Duodenal mucosa (tissue), 2 donors: ENCODE results near the gene NRN1L.

Experiments used
- H3K27ac ChIP-seq: one replicate; pipeline ENCODE4 v1.7.0; 2013; ENCODE audit warnings: low read depth, low read length
- H3K27me3 ChIP-seq, 2 donors: one replicate each; pipeline ENCODE4 v1.7.0; 2013; ENCODE audit warnings: low read length in 2 of 2, control low read depth in 1 of 2; ENCODE audit not compliant: insufficient read depth in 2 of 2, control insufficient read depth in 1 of 2
- H3K36me3 ChIP-seq, 2 donors: one replicate each; pipeline ENCODE4 v1.7.0; 2013; ENCODE audit warnings: low read length in 2 of 2, control low read depth in 1 of 2; ENCODE audit not compliant: insufficient read depth in 2 of 2, control insufficient read depth in 1 of 2
- H3K4me1 ChIP-seq, 2 donors: one replicate each; pipeline ENCODE4 v1.7.0; 2013; ENCODE audit warnings: low read length in 2 of 2, control low read depth in 1 of 2; ENCODE audit not compliant: insufficient read depth in 2 of 2, control insufficient read depth in 1 of 2
- H3K4me3 ChIP-seq, 2 donors: one replicate each; pipeline ENCODE4 v1.7.0; 2013; ENCODE audit warnings: low read length in 2 of 2, low read depth in 1 of 2
- H3K9ac ChIP-seq, 2 donors: one replicate each; pipeline ENCODE4 v1.7.0; 2013; ENCODE audit warnings: low read length in 2 of 2, low read depth in 1 of 2
- H3K9me3 ChIP-seq, 2 donors: one replicate each; pipeline ENCODE4 v1.7.0; 2013; ENCODE audit warnings: low read length in 2 of 2, control low read depth in 1 of 2; ENCODE audit not compliant: control insufficient read depth in 1 of 2

NRN1L gene

GRCh38 chr16:67872631-67873434 lies 11.9 kb upstream of the NRN1L start, which contains the start of gene EDC4:
EDC4 (plus strand) TSS chr16:67873052; CDS start chr16:67873262, 210 bp downstream.
- Histone ChIP-seq H3K4me1 (peaks cover 19 to 26% of the 10 kb centered on the region in 2 donors), H3K27me3 (no peaks in the 10 kb centered on the region), H3K36me3 (peaks cover 35 to 46% of the 10 kb centered on the region in 2 donors), H3K4me3 (peak within 1 kb of the TSS; percentile 94 to 96), H3K27ac (peak within 1 kb of the TSS; percentile 53), H3K9me3 (no peaks in the 10 kb centered on the region), H3K9ac (peak within 1 kb of the TSS; percentile 79 to 91)

GRCh38 chr16:67873435-67874370 lies 11.0 kb upstream of the NRN1L start:
- peaks cover 37 to 47% of the 10 kb centered on the region in 2 donors for H3K36me3 ChIP-seq
- no peaks in the 10 kb centered on the region for H3K9me3 ChIP-seq
- no peak overlapping the region for H3K27ac ChIP-seq
- H3K27me3 ChIP-seq, result no peaks in the 10 kb centered on the region
- peak overlapping the region; percentile 94 to 96 for H3K4me3 ChIP-seq
- H3K9ac ChIP-seq, result peak overlapping the region; percentile 79 to 91
- peaks cover 19 to 26% of the 10 kb centered on the region in 2 donors for H3K4me1 ChIP-seq

- H3K27me3 ChIP-seq, result no peaks in the 10 kb centered on the region
- H3K9me3 ChIP-seq, result no peaks in the 10 kb centered on the region
- no peak overlapping the region for H3K27ac ChIP-seq
- peak overlapping the region; percentile 94 to 96 for H3K4me3 ChIP-seq
- peaks cover 43 to 52% of the 10 kb centered on the region in 2 donors for H3K36me3 ChIP-seq
- peak overlapping the region in 1 of 2 donors; percentile 79 for H3K9ac ChIP-seq
- H3K4me1 ChIP-seq, result peaks cover 19 to 26% of the 10 kb centered on the region in 2 donors
These were observed 10.3 kb upstream of the NRN1L start for GRCh38 chr16:67874372-67874771.

GRCh38 chr16:67877064-67877463 lies 7.6 kb upstream of the NRN1L start:
- Histone ChIP-seq H3K9ac (no peak overlapping the region), H3K36me3 (peaks cover 62 to 64% of the 10 kb centered on the region in 2 donors)

GRCh38 chr16:67878232-67878631 lies 6.5 kb upstream of the NRN1L start:
- Histone ChIP-seq H3K27me3 (no peaks in the 10 kb centered on the region), H3K9me3 (no peaks in the 10 kb centered on the region), H3K4me3 (no peak overlapping the region), H3K36me3 (peaks cover 73 to 76% of the 10 kb centered on the region in 2 donors), H3K9ac (no peak overlapping the region), H3K4me1 (peaks cover 25 to 31% of the 10 kb centered on the region in 2 donors), H3K27ac (no peak overlapping the region)

More at GRCh38 chr16:67877064-67877463, 7.6 kb upstream of the NRN1L start:
- Histone ChIP-seq H3K4me3 (no peak overlapping the region), H3K9me3 (no peaks in the 10 kb centered on the region), H3K27me3 (no peaks in the 10 kb centered on the region), H3K4me1 (peaks cover 19 to 26% of the 10 kb centered on the region in 2 donors), H3K27ac (no peak overlapping the region)

- peaks cover 78 to 82% of the 10 kb centered on the region in 2 donors for H3K36me3 ChIP-seq
- no peak overlapping the region for H3K27ac ChIP-seq
- no peak overlapping the region for H3K9ac ChIP-seq
- no peaks in the 10 kb centered on the region for H3K27me3 ChIP-seq
- peaks cover 21 to 28% of the 10 kb centered on the region in 2 donors for H3K4me1 ChIP-seq
- no peaks in the 10 kb centered on the region for H3K9me3 ChIP-seq
- no peak overlapping the region for H3K4me3 ChIP-seq
These were observed 5.8 kb upstream of the NRN1L start for GRCh38 chr16:67878846-67879245.

GRCh38 chr16:67879462-67879861 lies 5.2 kb upstream of the NRN1L start:
- H3K36me3 ChIP-seq, result peaks cover 83 to 87% of the 10 kb centered on the region in 2 donors
- no peaks in the 10 kb centered on the region for H3K27me3 ChIP-seq
- no peak overlapping the region for H3K4me3 ChIP-seq
- H3K9ac ChIP-seq, result no peak overlapping the region
- no peak overlapping the region for H3K27ac ChIP-seq
- H3K4me1 ChIP-seq, result peaks cover 15 to 22% of the 10 kb centered on the region in 2 donors
- H3K9me3 ChIP-seq, result no peaks in the 10 kb centered on the region

GRCh38 chr16:67879936-67880335 lies 4.7 kb upstream of the NRN1L start:
- H3K9me3 ChIP-seq, result no peaks in the 10 kb centered on the region
- H3K9ac ChIP-seq, result no peak overlapping the region
- peaks cover 83 to 87% of the 10 kb centered on the region in 2 donors for H3K36me3 ChIP-seq
- H3K4me3 ChIP-seq, result no peak overlapping the region
- no peak overlapping the region for H3K27ac ChIP-seq
- H3K27me3 ChIP-seq, result no peaks in the 10 kb centered on the region
- H3K4me1 ChIP-seq, result peaks cover 11 to 19% of the 10 kb centered on the region in 2 donors

GRCh38 chr16:67880584-67880983 lies 4.1 kb upstream of the NRN1L start:
- H3K27me3 ChIP-seq, result no peaks in the 10 kb centered on the region
- no peaks in the 10 kb centered on the region for H3K9me3 ChIP-seq
- H3K4me1 ChIP-seq, result peaks cover 6 to 16% of the 10 kb centered on the region in 2 donors
- no peak overlapping the region for H3K27ac ChIP-seq
- peaks cover 83 to 87% of the 10 kb centered on the region in 2 donors for H3K36me3 ChIP-seq
- no peak overlapping the region for H3K9ac ChIP-seq
- no peak overlapping the region for H3K4me3 ChIP-seq
